22Rv1 (cell line): ENCODE measurements around the gene CCR6.
"Not testable (repeated sequence)": the region's sequence is repeated elsewhere in the genome, so short reads cannot be mapped to it uniquely, and the experiment has no call there.

Experiments used
- CTCF ChIP-seq: fragments of 450-650 bp; IDR thresholded peaks from 2 replicates; pipeline ENCODE4 v1.5.1; 2017; ENCODE audit warnings: mild to moderate bottlenecking
- ZFX ChIP-seq: fragments of 450-650 bp; IDR thresholded peaks from 2 replicates; pipeline ENCODE4 v1.6.1; 2017; ENCODE audit warnings: antibody characterized with exemption, borderline replicate concordance

DNA sequence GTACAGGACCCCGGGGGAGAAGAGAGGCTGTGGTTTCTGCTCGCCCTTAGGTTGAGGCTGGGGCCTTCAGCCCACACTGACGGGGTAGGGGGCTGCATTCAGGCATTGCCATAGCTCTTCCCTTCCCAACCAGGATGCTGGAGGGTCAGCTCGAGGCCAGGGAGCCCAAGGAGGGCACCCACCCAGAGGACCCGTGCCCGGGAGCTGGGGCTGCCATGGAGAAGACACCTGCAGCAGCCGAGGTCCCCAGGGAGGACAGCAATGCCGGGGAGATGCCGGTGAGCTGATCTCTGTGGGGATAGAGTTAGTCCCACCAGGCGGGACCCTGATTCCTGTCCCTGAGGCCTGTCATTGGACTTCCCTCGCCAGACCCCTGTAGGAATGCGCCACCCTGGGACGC is 49.1 kb downstream of the CCR6 start:
- not testable (repeated sequence) for TF ChIP-seq CTCF, ZFX
